VCaP (cell line): ENCODE results near the gene FAM120C.

Experiments
- H3K27ac ChIP-seq: fragments of 450-650 bp; 2 replicates; pipeline ENCODE4 v1.5.1; 2017
- CTCF ChIP-seq: fragments of 450-650 bp; conservative IDR thresholded peaks from 2 replicates; pipeline ENCODE4 v1.5.1; 2017; ENCODE audit warnings: mild to moderate bottlenecking, moderate library complexity

The FAM120C gene

GRCh38 chrX:54134269-54134668 is 48.8 kb downstream of the FAM120C start:
- TF ChIP-seq CTCF = no peak
- H3K27ac ChIP-seq = no peak overlapping the region

GRCh38 chrX:54116391-54116790 is 66.7 kb downstream of the FAM120C start:
- TF ChIP-seq CTCF = no peak
- H3K27ac ChIP-seq = no peak overlapping the region

DNA sequence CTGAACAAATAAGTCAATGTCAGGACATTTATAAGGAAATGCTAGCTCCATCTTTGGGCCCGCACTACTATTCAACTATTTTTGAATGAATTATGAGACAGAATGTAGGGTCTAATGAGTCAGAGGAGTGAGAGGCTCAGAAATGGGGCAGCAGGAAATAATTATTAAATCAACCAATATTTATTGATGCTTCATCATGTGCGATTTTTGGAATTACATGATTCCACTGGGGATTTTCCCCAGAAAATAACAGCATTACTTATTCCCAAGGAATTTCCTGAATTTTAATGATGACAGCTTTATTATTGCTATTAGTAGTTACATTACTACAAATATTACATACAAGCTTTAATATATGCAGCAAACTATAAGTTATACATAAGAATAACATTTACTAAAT is 89.5 kb downstream of the FAM120C start:
- TF ChIP-seq CTCF = no peak
- no peak overlapping the region for H3K27ac ChIP-seq

DNA sequence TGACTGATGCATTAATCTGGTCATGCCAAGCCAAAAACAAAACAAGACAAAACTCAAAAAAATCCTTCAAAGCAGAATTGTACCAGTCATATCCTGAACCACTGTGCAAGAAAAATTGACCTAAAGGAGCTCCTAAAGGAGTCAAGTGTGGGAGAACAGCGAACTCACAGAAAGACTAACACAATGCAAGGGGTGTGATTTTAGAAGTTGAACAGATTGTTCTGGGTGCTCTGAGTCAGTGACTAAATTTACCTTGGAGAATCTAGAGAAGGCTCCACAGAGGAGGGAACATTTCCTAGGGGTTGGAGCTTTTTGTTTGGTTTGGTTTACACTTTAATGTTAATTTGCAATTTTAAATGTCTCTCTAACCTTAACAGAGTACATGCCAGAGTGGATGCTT is 89.9 kb downstream of the FAM120C start:
- no peak for TF ChIP-seq CTCF
- peak overlapping the region; percentile 39 for H3K27ac ChIP-seq

DNA sequence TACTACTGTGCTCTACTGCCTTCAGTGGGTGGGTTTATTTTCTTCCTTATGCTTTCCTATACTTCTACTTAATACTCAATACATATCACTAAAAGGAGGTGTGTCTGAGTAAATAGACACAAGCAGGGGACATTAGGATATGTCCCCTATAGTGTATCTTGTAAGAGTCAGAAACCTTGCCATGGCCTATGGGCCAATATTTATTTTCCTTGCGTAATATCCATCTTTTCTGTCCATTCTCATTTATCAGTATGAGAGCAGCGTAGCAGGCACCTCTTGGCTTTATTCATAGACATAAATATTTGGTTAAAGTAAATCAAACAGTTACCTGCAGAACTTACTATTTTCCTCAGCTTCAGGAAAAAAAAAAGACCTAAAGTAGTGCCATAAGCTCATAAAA is 92.2 kb downstream of the FAM120C start:
- no peak for TF ChIP-seq CTCF
- no peak overlapping the region for H3K27ac ChIP-seq

DNA sequence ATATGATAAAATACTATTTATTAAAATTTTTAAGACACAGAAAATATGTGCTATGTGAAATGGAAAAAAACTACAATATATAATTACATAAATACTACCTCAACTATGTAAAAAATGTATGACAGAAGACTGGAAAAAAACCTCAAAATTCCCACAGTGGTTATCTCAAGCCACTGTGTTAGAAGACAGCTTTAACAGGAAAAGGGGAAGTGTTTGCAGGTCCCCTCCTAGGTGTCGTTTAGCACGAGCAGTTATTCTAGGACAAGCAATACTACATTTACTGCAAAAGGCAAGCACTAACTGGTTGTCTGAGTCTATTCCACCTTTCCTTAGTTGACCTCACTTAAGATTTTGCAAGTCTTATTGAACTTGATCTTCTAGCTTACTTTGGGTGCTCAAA is 93.9 kb downstream of the FAM120C start:
- H3K27ac ChIP-seq = no peak overlapping the region
- TF ChIP-seq CTCF = no peak

- H3K27ac ChIP-seq = no peak overlapping the region
- no peak for TF ChIP-seq CTCF
Observed at GRCh38 chrX:54087661-54088060, 95.4 kb downstream of the FAM120C start.

DNA sequence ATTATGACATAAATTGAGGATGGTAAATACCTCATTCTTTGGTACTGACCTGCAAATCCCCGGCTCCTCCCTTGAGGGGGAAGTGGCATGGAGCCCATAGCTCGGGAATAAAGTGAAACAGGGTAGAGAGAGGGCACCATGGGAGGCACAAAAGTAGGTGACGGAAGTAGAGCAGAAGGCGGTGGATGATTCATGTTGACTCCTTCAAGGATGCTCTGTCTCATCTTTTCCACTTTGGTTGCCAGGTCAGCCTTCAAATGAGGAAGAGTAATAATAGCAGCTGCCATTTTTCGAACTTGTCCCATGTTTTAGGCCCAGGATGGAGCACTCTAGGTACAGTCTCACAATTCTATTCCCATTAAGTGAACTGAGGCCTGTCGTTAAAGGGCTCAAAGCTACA is 97.4 kb downstream of the FAM120C start:
- no peak overlapping the region for H3K27ac ChIP-seq

More for the DNA sequence above, 97.4 kb downstream of the FAM120C start:
- no peak for TF ChIP-seq CTCF
